Mononuclear cell (primary cell): ENCODE data around the gene HOXB9. TPM values are rescaled to one million over a fixed set of nuclear protein-coding genes. Genes with fewer than 3 reads are reported as not detected.

Experiments used
- H3K27me3 ChIP-seq: 2 replicates; pipeline ENCODE4 v1.6.0; 2011; ENCODE audit warnings: low read length, control low read depth; ENCODE audit not compliant: insufficient read depth
- H3K4me1 ChIP-seq: 2 replicates; pipeline ENCODE4 v1.5.1; 2011; ENCODE audit warnings: mild to moderate bottlenecking, low read length, control low read depth; ENCODE audit not compliant: insufficient read depth
- H3K4me3 ChIP-seq: 2 replicates; pipeline ENCODE4 v1.5.1; 2011; ENCODE audit warnings: mild to moderate bottlenecking, low read length, moderate library complexity
- H3K9me3 ChIP-seq: 2 replicates; pipeline ENCODE4 v1.5.1; 2011; ENCODE audit warnings: low read depth, mild to moderate bottlenecking, control low read depth, low read length
- total RNA-seq: library from RNA; depleted of rRNA; stranded (reverse); fragments of >200 nt; gene quantifications from one replicate; pipeline ENCODE4 v1.2.3, GENCODE V29; 2012

The HOXB9 gene
- total RNA-seq, 1 donor: not detected

GRCh38 chr17:48621410-48622392, 4.5 kb downstream of the HOXB9 start:
- peaks cover 29% of the 10 kb centered on the region for H3K4me1 ChIP-seq
- no peak overlapping the region for H3K4me3 ChIP-seq
- H3K9me3 ChIP-seq: no peaks in the 10 kb centered on the region
- H3K27me3 ChIP-seq: peaks cover 94% of the 10 kb centered on the region

DNA sequence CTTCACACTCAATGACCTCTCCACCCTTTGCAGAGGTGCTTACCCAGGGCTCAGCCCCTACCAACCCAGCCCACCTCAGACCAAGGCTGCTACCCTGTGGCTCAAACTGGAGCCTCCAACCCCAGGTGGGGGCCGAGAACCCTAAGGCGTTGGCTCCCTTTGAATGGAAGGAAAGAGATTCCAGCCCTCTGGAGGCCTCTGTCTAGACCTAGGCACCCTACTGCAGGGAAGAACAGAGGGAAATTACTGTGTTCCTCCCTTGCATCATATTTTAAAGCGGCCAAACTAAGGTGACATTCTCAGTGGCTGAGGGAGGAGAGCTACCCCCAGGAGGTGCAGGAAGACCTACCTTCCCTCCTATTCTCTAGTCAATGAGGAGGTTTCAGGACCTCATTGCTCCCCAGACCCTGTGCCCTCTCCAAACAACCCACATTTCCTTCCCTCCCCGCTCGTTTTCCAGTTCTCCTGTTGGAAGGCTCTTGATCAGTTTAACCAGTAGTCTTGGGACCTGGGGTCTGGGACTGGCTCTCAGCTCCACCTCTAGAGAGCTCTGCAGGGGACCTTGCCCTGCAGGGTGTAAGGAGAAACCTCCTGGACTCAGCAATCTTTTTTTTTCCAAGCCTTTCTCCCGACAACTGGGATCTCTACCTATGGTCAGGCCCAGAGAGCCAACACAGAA, 5.6 kb downstream of the HOXB9 start:
- Histone ChIP-seq H3K4me3 (no peak overlapping the region), H3K9me3 (no peaks in the 10 kb centered on the region), H3K27me3 (peaks cover 99% of the 10 kb centered on the region), H3K4me1 (peaks cover 23% of the 10 kb centered on the region)

DNA sequence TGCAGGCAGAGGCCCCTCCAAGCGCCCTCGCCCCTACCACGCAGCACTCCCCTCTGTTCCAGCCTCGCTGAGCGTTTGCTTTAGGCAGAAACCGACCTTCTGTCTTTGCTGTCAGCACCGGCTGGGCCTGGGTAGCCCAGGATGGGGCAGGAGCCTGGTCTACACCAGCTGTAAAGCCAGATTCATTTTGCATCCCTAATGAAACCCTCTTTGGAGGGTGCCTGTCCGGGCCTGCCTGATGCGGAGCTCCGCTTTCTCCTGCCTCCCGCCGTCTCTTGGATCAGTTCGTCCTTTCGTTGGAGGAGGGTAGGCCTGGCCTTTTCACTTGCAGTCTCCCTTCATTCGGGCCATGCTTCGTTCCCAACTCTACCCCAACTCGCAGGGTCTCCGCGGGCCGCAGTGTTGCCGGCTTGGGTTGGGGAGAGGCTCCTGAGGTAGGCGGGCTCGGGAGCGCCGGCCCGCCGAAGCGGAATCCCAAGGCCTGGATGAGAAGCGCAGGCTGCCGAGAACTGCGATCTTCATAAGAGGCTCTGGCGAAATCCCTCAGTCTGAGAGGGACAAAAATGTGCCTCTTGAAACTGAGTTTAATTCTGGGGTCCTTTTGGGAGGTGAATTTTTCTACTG, 6.2 kb downstream of the HOXB9 start:
- no peak overlapping the region for H3K4me3 ChIP-seq
- peaks cover 99% of the 10 kb centered on the region for H3K27me3 ChIP-seq
- peaks cover 16% of the 10 kb centered on the region for H3K4me1 ChIP-seq
- H3K9me3 ChIP-seq: no peaks in the 10 kb centered on the region

DNA sequence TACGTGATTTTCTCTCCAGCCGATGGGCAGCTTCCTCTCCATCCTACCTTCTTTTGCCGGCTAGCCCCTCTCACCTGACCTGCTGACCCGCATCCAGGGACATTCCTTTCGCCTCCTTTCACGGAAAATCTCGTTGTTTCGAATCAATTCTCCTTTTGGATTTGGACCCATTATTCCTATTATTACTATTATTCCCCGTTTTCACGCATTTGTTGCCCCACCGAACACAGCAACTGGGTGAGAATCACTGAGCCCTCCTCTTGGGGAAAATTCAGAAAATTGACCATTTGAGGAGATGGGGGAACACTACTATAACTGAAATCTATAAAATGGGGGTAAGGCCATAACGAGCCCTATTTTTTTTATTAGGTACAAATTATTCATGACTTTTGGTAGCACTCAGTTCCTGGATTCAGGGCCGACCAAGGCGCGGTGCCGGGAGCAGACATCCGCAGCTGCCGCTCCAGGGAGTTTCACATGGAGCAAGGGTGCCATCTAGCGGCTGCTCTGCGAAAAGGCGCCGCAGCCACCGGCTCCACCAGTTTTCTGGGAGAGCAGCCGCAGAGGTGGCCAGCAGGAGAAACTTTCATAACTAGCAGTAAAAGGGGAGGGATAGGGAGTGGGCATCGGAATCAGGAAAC, 7.8 kb downstream of the HOXB9 start:
- Histone ChIP-seq H3K4me3 (no peak overlapping the region), H3K9me3 (no peaks in the 10 kb centered on the region), H3K27me3 (peaks cover 96% of the 10 kb centered on the region), H3K4me1 (peaks cover 20% of the 10 kb centered on the region)

DNA sequence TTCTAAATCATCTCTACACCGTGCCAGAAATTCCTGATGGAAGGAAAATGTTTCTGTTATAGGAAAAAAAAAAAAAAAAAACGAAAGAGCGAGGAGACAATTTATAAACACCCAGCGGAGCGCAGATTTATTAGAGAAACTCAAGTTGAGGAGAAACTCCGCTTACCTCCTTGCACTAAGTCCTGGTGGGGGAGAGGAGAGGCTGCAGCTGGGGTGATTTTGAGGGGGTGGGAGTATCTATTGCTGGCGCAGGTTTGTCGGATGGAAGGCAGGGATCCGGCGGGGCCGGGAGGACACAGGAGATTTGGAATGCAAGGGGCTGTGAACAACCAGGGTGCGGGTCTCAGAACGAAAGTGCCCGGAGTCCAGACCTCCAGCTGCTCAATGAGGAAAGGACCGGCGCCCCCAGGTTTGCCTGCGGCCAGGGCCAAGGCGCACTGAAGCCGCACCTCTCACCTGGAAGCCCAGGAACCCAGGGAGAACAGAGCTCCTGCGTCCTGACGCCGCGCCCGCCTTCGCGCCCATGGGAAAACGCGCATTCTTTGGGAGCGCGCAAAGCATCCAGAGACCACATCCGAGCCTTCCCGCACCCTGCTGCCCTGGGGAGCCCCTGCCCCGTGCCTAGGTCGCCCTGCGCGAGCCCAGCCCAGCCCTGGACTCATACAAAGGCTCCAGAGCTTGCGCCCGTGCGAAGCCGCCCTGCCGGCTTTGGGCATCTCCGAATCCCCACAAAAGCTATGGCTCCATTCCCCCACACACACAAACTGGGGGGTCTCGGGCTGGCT, 8.5 kb downstream of the HOXB9 start:
- H3K9me3 ChIP-seq: no peaks in the 10 kb centered on the region
- H3K4me1 ChIP-seq: peaks cover 25% of the 10 kb centered on the region
- no peak overlapping the region for H3K4me3 ChIP-seq
- H3K27me3 ChIP-seq: peaks cover 92% of the 10 kb centered on the region

DNA sequence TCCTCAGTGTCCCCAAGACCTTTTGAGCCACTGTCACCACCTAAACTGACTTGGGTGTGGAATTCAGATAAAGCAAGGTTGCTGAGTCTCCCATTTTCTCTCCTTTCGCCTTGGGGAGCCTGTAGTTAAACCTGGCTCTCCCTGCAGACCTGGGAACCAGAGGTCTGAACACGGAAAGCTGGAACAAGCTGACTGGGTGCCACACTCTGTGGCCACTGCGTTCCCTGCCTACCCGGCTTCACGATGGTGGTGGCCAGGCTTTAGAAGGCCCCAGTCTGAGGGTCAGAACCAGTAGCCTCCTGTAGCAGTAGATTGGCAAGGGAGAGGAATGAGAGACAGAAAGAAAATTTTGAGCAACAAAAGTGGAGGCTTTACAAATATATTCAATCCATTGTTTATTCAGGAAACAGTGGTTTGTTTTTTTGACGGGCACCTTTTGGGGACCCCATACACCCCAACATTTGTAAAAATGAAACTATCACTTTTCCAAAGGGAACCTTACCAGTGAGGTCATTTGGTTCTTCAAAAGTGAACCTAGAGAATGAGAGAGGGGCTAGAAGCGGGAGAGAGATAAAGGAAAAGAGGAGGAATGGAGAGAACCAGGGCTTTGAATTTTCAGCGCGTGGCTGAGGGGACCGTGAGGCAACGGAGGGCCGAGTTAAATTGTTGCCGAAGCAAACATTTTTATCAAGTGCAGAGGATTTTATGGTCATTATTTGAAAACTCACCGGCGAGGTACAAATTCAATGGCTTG, 9.3 kb downstream of the HOXB9 start:
- no peak overlapping the region for H3K4me3 ChIP-seq
- no peaks in the 10 kb centered on the region for H3K9me3 ChIP-seq
- H3K4me1 ChIP-seq: peaks cover 33% of the 10 kb centered on the region
- peaks cover 91% of the 10 kb centered on the region for H3K27me3 ChIP-seq

- H3K4me3 ChIP-seq: no peak overlapping the region
- peaks cover 91% of the 10 kb centered on the region for H3K27me3 ChIP-seq
- H3K9me3 ChIP-seq: no peaks in the 10 kb centered on the region
- H3K4me1 ChIP-seq: peaks cover 40% of the 10 kb centered on the region
Observed at GRCh38 chr17:48615963-48616716, 10.0 kb downstream of the HOXB9 start.

- H3K4me3 ChIP-seq: no peak within 1 kb of the TSS
- no peaks in the 10 kb centered on the region for H3K9me3 ChIP-seq
- peaks cover 49% of the 10 kb centered on the region for H3K4me1 ChIP-seq
- peaks cover 91% of the 10 kb centered on the region for H3K27me3 ChIP-seq
Observed at GRCh38 chr17:48615047-48615962, 10.9 kb downstream of the HOXB9 start, which contains the start of gene HOXB8. HOXB8 (minus strand) TSS chr17:48615292; CDS start chr17:48614704, 588 bp downstream.

DNA sequence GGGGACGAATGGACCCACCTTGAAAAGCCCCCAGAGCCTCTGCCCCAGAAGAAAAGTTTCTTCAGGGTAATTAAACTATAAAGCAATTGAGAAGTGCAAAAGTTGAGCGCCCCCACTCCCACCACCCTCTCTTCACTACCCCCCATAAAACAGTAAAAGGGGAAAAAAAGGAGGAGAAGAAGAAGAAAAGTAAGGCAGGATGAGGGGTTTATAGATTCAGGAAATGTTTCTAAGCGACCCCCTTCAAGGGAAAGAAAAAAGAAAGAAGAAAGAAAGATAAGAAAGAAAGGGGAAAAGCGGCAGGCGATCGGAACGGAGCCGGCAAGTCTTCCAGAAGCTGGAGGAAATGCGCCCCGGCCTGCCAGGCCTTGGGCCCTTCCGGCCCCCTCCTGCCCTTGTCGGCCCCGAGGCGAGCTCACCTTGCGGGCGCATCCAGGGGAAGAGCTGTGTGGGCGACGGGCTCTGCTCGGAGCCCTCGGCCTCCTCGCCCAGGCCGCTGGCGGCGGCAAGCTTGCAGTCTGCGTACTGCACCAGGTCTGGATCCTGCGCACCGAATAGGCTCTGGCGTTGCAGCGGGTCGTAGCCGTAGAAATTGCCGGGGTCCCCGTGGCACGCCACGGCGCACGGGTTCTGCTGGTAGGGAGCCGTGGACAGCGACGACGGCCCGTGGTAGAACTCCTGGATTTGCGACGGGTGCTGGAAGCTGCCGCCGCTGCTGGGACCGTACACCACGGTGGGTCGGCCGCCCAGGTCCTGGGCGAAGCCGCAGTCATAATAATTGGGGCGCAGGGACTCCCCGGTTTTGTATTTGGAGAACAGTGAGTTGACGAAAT, 12.1 kb downstream of the HOXB9 start:
- no peak overlapping the region for H3K4me3 ChIP-seq
- H3K27me3 ChIP-seq: peaks cover 92% of the 10 kb centered on the region
- H3K4me1 ChIP-seq: peaks cover 55% of the 10 kb centered on the region
- H3K9me3 ChIP-seq: no peaks in the 10 kb centered on the region

DNA sequence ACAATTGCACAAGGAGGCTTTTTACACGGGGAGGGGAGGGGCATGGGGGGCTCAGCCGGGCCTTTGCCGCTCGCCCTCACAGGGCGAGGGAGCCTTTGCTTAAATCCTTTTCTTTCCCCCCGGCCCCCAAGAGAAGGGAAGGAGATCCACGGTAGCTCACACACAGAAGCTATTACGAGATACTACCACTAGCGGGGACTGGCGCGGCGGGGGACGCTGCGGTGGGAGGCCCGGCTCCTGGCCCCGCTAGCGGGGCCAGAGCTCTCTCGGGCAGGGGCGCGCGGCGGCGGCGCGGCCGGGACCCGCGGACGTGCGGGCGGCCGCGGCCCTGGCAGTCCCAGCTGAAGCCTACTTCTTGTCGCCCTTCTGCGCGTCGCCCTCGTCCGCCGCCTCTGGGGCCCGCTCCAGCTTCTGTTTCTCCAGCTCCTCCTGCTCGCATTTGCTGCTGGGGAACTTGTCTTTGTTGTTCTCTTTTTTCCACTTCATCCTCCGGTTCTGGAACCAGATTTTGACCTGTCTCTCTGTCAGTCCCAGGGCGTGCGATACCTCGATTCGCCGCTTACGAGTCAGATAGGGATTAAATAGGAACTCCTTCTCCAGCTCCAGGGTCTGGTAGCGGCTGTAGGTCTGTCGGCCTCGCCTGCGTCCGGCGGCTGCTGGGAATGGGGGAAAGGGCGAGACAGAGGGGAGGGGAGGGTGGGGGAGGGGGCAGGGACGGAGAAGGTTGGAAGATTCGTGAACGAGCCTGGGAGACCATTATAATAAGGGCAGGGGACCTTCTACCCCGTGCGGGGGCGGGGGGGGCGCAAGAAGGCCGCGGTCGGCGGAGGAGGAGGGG, 13.1 kb downstream of the HOXB9 start:
- Histone ChIP-seq H3K9me3 (no peaks in the 10 kb centered on the region), H3K4me1 (peaks cover 45% of the 10 kb centered on the region), H3K27me3 (peaks cover 90% of the 10 kb centered on the region), H3K4me3 (no peak overlapping the region)

DNA sequence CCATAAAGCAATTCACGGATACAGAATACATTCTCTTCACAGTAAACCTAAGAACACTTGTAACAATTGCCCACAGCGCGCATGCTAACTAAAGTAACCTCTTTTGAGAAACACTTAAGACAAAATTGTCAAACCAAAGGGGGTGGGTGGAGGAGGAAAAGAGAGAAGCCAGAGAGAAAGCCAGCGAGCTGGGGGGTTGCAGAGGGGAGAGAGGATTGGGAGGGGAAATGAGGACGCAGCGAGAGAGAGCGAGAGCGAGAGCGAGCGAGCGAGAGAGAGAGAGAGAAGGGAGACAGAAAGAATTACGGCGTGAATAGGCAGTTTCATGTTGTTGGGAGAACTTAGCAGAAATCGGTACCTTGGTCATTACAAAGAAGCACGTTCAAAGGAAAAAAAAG, 13.7 kb downstream of the HOXB9 start:
- Histone ChIP-seq H3K9me3 (no peaks in the 10 kb centered on the region), H3K4me3 (no peak overlapping the region), H3K27me3 (peaks cover 88% of the 10 kb centered on the region), H3K4me1 (peaks cover 44% of the 10 kb centered on the region)
